Sigmoid colon (tissue), 7 donors: ENCODE data around the gene NCAPH2. TPM values are rescaled to one million over a fixed set of nuclear protein-coding genes. Genes with fewer than 3 reads are reported as not detected.

ENCODE experiments used
- DNase-seq: peaks from one replicate; pipeline ENCODE4 v3.0.0-alpha.2; 2019
- H3K27ac ChIP-seq, 4 donors: fragments of 200-600 bp; sonication (generic); one replicate each; pipeline ENCODE4 v1.5.1; 2016 to 2019; ENCODE audit warnings: mild to moderate bottlenecking in 1 of 4
- H3K27me3 ChIP-seq, 3 donors: fragments of 200-600 bp; sonication (generic); one replicate each; pipeline ENCODE4 v1.5.1; 2019; ENCODE audit warnings: mild to moderate bottlenecking in 1 of 3
- H3K36me3 ChIP-seq, 4 donors: fragments of 200-600 bp; sonication (generic); one replicate each; pipeline ENCODE4 v1.5.1; 2016 to 2019
- H3K4me1 ChIP-seq, 4 donors: fragments of 200-600 bp; sonication (generic); one replicate each; pipeline ENCODE4 v1.5.1; 2017 to 2019
- H3K4me3 ChIP-seq, 4 donors: fragments of 200-600 bp; sonication (generic); one replicate each; pipeline ENCODE4 v1.5.1; 2017 to 2019; ENCODE audit warnings: mild to moderate bottlenecking in 2 of 4, moderate library complexity in 1 of 4
- H3K9me3 ChIP-seq, 4 donors: fragments of 200-600 bp in 3 of 4; sonication (generic) in 3 of 4; one replicate each; pipeline versions ENCODE4 v1.5.1 to v1.6.1; 2013 to 2019
- CTCF ChIP-seq, 4 experiments: fragments of 450-650 bp in 3 of 4; fragments of 200-600 bp in 1 of 4; IDR thresholded peaks; one replicate each; pipeline ENCODE4 v1.5.1; 2016 to 2019; ENCODE audit warnings: antibody characterized with exemption in 4 of 4, mild to moderate bottlenecking in 3 of 4, moderate library complexity in 2 of 4
- EP300 ChIP-seq, 4 donors: sonication (generic); formaldehyde crosslinking; IDR thresholded peaks; one replicate each; pipeline ENCODE4 v1.6.1; 2017; ENCODE audit warnings: antibody characterized with exemption in 4 of 4
- POLR2A ChIP-seq, 2 donors: fragments of 450-650 bp; IDR thresholded peaks; one replicate each; pipeline ENCODE4 v1.6.1; 2016; ENCODE audit warnings: antibody characterized with exemption in 2 of 2, mild to moderate bottlenecking in 2 of 2, moderate library complexity in 2 of 2
- POLR2AphosphoS5 ChIP-seq, 4 donors: sonication (generic); formaldehyde crosslinking; IDR thresholded peaks; one replicate each; pipeline ENCODE4 v1.6.1; 2017; ENCODE audit warnings: antibody characterized with exemption in 4 of 4
- whole genome bisulfite sequencing, 2 donors: extraction: QIAGEN DNeasy Blood & Tissue Kit; methylation state at CpG; one replicate each; pipeline ENCODE4 v1.1.7; 2013; 5-methylcytosine and 5-hydroxymethylcytosine counted together
- intact Hi-C: fragments of 100-400 bp; cut with DNase I; formaldehyde crosslinking; loops from one replicate; pipeline ENCODE4 v1.15.1; 2023
- polyA plus RNA-seq, 3 donors: library from polyadenylated mRNA; stranded (reverse); fragments of 200-250 nt; gene quantifications; one replicate each; pipeline ENCODE4 v1.2.3, GENCODE V29; 2013
- total RNA-seq, 4 donors: library from RNA; depleted of rRNA; stranded (reverse); fragments of >200 nt; gene quantifications; one replicate each; pipeline ENCODE4 v1.1.0, GENCODE V29; 2016
- donor health status: healthy with polysubstance abuse.
- donor health status: Bipolar disorder and iron deficiency.
- donor health status: healthy.

NCAPH2 gene
- total and polyA plus RNA-seq, 7 donors, result 20.3 to 54.0 (median 34.8) TPM

GRCh38 chr22:50516068-50516467 lies 8.0 kb downstream of the NCAPH2 start:
- Histone ChIP-seq H3K4me1 (no peaks in the 10 kb centered on the region), H3K27ac (no peak overlapping the region), H3K4me3 (no peak overlapping the region), H3K27me3 (no peaks in the 10 kb centered on the region), H3K36me3 (peaks cover 24 to 49% (median 28%) of the 10 kb centered on the region in 4 donors), H3K9me3 (no peaks in the 10 kb centered on the region)
- 92 to 93% methylated on average over 8 of the region's 8 CpGs for WGBS, 2 donors
- DNase-seq, result no peak
- TF ChIP-seq EP300 (IDR thresholded peaks at IDR 0.05) (no peak), POLR2A (IDR thresholded peaks at IDR 0.05) (no peak), POLR2AphosphoS5 (IDR thresholded peaks at IDR 0.05) (no peak), CTCF (IDR thresholded peaks at IDR 0.05) (no peak)
- intact Hi-C loops, result no loop called here

GRCh38 chr22:50516891-50517290 lies 8.9 kb downstream of the NCAPH2 start:
- 85 to 87% methylated on average over 16 of the region's 16 CpGs for WGBS, 2 donors
- DNase-seq, result no peak
- Histone ChIP-seq H3K9me3 (no peaks in the 10 kb centered on the region), H3K27ac (no peak overlapping the region), H3K4me3 (no peak overlapping the region), H3K4me1 (no peaks in the 10 kb centered on the region), H3K27me3 (no peaks in the 10 kb centered on the region), H3K36me3 (peaks cover 29 to 57% (median 35%) of the 10 kb centered on the region in 4 donors)
- no peak for TF ChIP-seq CTCF (IDR thresholded peaks at IDR 0.05)
- TF ChIP-seq POLR2AphosphoS5 (IDR thresholded peaks at IDR 0.05), result no peak
- TF ChIP-seq EP300 (IDR thresholded peaks at IDR 0.05), result no peak
- no peak for TF ChIP-seq POLR2A (IDR thresholded peaks at IDR 0.05)
- intact Hi-C loops, result no loop called here

- TF ChIP-seq POLR2AphosphoS5 (IDR thresholded peaks at IDR 0.05) (no peak), CTCF (IDR thresholded peaks at IDR 0.05) (no peak), EP300 (IDR thresholded peaks at IDR 0.05) (no peak), POLR2A (IDR thresholded peaks at IDR 0.05) (no peak)
- peaks cover 36 to 65% (median 43%) of the 10 kb centered on the region in 4 donors for H3K36me3 ChIP-seq
- no peak overlapping the region for H3K4me3 ChIP-seq
- intact Hi-C loops, result no loop called here
- WGBS, 2 donors, result 83 to 90% methylated on average over 20 of the region's 20 CpGs
- DNase-seq, result no peak
- no peaks in the 10 kb centered on the region for H3K4me1 ChIP-seq
- H3K27me3 ChIP-seq, result no peaks in the 10 kb centered on the region
- H3K9me3 ChIP-seq, result no peaks in the 10 kb centered on the region
- no peak overlapping the region for H3K27ac ChIP-seq
Observed at GRCh38 chr22:50517495-50518260, 9.7 kb downstream of the NCAPH2 start.

GRCh38 chr22:50518606-50519005 lies 10.6 kb downstream of the NCAPH2 start:
- H3K4me1 ChIP-seq, result peaks cover 0 to 4% (median 0%) of the 10 kb centered on the region in 4 donors
- no peak overlapping the region for H3K27ac ChIP-seq
- H3K4me3 ChIP-seq, result no peak overlapping the region
- peaks cover 44 to 74% (median 51%) of the 10 kb centered on the region in 4 donors for H3K36me3 ChIP-seq
- intact Hi-C loops, result no loop called here
- TF ChIP-seq EP300 (IDR thresholded peaks at IDR 0.05) (no peak), POLR2A (IDR thresholded peaks at IDR 0.05) (no peak), POLR2AphosphoS5 (IDR thresholded peaks at IDR 0.05) (no peak), CTCF (IDR thresholded peaks at IDR 0.05) (no peak)
- no peaks in the 10 kb centered on the region for H3K9me3 ChIP-seq
- DNase-seq, result no peak
- 95 to 96% methylated on average over 7 of the region's 7 CpGs for WGBS, 2 donors
- H3K27me3 ChIP-seq, result no peaks in the 10 kb centered on the region
